ENCODE measurements around the gene RNF180.

GRCh38 chr5:64140018-64140417, 25.6 kb upstream of the RNF180 start:
- no peak for TF ChIP-seq TAF1 (IDR thresholded peaks at IDR 0.05; ENCODE audit: low read depth)
- no peak for TF ChIP-seq CTCF (IDR thresholded peaks at IDR 0.05; ENCODE audit: poor library complexity, severe bottlenecking)
- no peak for TF ChIP-seq POLR2AphosphoS5 (IDR thresholded peaks at IDR 0.05)
- TF ChIP-seq RAD21 (conservative IDR thresholded peaks at IDR 0.05): no peak
- TF ChIP-seq EZH2 (IDR thresholded peaks at IDR 0.05; ENCODE audit: borderline replicate concordance, insufficient read depth, low read length, poor library complexity, severe bottlenecking): no peak
- TF ChIP-seq EP300 (conservative IDR thresholded peaks at IDR 0.05; ENCODE audit: poor library complexity, severe bottlenecking): no peak
- no peak for TF ChIP-seq SMC3 (conservative IDR thresholded peaks at IDR 0.05; ENCODE audit: poor library complexity)
